Measurements from ENCODE around the gene STIMATE.

Gene STIMATE

DNA sequence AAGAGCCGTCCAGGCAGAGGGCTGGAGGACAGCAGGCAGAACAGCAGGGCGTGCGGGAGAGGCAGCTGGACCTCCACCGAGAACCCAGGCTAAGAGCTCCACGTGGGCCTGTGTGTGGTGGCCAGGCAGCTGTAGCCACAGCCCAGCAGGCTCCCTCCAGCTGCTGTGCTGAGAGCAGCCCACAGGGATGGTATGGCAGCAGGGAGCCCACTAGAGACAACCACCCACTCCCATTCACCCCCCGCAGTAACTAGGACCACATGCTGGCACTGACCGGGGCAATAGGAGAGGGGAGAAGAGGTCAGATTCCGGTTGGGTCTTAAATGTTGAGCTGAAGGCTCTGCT, 37.0 kb downstream of the STIMATE start:
- no peak for DNase-seq

DNA sequence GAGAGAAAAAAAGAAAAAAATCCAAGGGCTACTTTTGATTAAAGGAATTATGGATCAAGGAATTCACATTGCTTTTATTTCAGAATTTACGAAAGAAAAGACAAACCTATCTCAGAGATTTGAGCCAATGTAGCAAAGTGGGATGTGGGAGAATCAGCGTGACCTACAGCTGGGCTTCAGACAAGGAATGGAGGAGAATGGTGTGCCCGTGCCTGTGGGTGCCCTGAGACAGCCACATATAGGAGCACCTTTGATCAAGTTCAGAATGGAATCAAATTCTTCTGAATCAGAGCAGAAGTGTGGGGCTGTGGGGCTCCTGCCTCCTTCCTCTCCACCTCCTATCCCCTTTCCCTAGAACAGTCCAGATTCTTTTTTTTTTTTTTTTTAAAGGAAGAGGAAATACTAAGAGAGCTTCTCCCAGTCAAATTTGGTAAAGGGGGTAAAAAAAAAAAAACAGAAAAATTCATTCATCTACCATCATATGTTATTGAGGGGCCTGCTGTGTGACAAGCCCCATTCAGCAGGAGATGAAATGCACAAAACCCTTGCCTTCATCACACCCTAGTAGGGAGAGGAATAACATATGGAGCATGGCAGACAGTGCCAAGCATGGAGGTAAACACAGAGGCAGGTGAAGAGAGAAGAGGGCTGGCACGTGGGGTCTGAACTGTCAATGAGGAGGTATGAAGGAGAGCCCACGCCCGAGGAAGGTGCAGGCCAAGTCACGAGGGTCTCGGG, 37.5 kb downstream of the STIMATE start:
- DNase-seq: no peak

DNA sequence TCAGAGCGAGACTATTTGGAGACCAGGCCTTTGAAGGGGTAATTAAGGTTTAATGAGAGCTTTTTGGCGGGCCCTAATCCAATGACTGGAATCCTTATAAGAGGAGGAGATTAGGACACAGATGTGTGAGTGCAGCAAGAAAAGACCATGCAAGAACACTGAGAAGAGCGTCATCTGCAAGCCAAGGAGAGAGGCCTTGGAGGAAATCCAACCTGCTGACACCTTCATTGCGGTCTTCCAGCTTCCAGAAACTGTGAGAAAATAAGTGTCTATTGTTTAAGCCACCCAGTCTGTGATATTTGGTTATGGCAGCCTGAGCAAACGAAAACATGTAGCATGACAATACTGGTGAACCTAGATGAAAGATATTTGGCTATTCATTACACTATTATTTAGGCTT, 39.5 kb downstream of the STIMATE start:
- no peak for DNase-seq

DNA sequence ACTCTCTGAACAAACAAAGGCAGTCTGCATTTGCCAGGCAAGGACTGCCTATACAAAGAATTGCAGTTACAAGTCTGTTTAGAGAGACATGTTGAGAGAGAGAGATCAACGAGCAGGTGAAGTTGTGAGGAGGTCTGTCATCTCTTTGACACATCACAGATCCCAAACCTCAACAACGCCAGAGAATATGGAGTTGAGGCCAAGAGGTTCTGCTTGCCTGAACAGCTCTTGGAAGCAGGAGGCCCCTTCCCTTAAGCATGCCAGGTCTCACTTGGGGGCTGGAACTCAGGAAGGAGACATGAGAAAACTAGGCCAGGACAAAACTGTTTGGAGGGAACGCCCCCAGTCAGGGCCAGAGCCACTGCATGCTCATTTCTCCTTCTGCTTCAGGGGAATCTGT, 40.2 kb downstream of the STIMATE start:
- DNase-seq: no peak

DNA sequence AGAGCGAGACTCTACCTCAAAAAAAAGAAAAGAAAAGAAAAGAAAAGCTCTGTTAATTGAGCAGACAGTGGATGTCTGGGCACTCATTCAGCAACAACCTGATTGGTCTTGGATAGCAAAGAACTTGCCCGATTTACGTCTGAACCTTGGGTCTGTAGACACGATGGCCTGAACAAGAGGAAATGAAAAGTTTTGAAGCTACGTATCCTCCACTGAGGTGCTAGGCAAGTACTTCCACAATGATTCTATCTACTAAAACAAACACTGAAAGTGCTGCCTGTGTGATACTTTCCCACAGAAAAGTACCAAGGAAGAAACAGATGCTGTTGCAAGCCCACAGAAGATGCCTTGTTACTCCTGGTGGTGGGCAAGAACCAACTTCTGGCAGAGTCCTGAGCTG, 40.7 kb downstream of the STIMATE start:
- DNase-seq: no peak

DNA sequence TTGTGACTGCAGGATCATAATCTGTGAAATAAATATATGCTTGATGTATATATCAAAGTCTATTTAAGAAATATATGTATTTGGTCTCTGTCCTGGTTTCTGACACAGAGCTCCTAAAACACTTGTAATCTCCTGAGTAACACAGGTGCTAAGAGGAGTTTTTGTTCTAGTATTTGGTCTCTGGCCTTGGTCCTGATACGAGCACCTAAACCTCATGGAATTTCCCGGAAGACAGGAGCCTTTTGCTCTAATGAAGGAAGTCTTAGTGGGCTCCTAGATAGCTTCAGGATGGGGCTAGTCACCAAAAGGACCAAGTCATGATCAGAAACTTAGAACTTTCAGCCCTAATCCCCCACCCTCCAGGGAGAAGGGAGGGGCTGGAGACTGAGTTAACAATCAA, 43.3 kb downstream of the STIMATE start:
- no peak for DNase-seq

DNA sequence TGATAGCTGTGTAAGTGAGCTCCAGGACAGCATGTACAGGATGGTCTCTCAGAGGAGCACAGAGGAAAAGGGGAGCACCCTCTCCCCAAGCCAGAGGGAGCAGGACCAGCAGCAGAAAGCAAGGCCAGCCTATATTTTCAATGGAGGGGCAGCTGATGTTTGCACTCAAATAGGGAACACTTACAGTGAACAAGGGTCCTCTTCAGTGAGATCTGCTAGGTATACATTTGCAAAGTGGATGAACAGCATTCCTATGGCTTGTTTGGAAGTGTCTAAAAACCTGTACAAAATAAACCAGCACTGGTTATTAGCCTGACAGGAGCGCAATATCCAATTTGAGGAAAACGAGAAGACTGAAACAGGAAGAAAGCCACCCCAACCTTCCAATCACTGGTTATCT, 44.9 kb downstream of the STIMATE start:
- no peak for DNase-seq

DNA sequence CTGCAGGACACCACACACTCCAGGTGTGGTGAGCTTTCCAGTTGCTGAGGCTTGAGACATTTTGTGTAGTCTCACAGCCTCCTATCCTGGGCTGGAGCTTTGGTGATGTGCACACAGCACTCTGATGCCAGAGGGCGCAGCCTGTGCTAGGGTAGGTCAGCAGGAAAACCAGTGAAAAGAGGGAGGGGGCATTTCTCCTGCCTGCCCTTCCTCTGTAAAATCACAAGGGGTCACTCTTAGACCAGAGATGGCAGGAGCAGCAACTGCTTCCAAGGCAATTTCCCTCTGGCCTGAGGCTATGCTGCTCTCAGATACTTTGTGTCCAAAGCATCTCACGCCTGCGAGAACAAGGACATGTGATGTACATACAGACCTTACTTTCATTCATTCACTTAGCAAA, 46.0 kb downstream of the STIMATE start:
- DNase-seq: no peak

DNA sequence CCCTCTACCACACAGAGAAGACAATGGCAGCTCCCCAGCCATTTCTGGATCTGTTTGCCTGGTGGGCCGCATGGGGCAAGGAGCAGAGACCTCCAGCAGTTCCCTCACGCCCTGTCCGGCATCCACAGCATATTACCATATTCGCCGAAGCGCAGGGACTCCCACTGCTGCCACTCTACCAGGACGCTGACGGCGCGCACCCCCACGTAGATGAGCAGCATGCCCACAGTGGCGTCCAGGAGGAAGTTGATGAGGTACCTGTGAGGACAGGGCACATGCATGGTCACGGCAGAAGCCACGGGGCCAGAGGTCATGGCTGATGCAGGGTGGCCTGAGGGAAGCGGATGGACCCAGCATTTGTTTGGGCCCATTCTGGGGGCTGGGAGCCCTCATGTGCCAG, 47.7 kb downstream of the STIMATE start:
- DNase-seq: no peak

DNA sequence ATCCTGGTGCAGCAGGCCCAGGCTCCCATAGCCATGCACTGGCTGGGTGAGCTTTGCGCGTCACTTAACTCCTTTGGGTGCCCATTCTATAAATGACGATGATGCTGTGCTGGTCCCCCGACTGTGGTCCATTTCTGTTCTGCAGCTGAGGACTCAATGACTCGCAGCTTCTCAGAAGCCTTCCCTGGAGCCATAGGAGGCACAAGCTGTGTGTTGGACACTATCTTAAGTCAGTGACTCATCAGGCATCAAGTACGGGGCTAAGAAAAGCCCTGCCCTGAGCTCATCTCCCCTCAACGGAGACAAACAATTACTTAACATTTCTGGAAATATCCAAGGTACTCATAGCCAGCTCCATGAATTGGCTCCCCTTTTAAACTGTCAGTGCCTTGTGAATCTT, 48.7 kb downstream of the STIMATE start:
- DNase-seq: no peak

DNA sequence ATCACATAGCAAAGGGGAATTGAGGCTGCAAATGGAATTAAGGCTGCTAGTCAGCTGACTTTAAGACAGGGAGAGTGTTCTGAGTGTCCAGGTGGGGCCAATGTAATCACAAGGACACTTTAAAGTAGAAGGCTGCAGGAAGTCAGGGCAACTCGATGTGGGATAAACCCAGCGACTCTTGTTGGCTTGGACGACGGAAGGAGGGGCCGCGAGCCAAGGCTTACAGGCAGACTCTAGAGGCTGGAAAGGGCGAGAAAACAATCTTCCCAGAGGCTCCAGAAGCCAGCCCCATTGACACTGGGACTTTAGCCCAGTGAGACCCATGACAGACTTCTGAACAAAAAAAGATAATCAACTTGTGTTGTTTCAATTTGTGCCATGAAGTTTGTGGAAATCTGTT, 49.6 kb downstream of the STIMATE start:
- no peak for DNase-seq

DNA sequence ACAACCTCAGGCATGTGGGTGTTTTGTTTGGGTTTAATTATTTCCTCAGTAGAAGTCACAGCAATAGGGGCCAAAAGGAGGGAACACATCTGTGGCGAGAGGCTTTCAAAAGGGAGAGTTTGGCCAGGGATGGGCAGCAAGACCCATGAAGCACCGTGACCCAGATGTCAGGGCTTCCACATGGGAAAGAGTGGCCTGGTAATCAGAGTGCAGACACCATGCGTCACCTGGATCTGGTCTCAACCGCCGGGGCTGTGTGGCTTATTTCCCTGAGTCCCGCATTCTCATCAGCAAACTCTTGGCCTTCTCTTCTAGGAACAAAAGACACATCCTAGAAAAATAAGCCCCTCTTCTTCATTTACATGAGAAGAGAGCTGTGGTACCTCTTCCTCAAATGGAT, 50.1 kb downstream of the STIMATE start:
- no peak for DNase-seq

DNA sequence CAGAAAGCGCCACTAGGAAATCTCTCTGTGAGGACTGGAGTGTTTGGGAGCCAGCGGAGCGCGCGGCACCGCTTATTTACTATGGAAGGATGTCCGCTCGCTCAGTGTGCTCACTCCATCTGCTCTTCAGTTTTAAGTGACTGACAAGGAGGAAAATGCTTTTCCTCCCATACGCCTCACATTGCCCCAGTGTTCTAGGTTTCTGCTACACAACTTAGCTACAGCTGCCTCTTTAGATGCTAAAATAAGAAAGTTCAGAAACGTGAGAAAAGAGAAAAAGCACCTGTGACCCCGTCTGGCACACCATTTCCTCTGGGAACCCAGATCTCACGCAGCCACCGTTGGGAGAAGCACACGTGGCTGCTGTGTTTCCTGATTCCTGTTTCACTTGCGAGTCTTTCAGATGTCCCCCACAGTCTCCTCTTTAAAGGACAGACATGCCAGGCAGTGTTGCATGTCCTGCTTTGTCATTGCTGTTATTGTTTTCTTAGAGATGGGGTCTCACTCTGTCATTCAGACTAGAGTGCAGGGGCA, 50.8 kb downstream of the STIMATE start:
- DNase-seq: no peak

DNA sequence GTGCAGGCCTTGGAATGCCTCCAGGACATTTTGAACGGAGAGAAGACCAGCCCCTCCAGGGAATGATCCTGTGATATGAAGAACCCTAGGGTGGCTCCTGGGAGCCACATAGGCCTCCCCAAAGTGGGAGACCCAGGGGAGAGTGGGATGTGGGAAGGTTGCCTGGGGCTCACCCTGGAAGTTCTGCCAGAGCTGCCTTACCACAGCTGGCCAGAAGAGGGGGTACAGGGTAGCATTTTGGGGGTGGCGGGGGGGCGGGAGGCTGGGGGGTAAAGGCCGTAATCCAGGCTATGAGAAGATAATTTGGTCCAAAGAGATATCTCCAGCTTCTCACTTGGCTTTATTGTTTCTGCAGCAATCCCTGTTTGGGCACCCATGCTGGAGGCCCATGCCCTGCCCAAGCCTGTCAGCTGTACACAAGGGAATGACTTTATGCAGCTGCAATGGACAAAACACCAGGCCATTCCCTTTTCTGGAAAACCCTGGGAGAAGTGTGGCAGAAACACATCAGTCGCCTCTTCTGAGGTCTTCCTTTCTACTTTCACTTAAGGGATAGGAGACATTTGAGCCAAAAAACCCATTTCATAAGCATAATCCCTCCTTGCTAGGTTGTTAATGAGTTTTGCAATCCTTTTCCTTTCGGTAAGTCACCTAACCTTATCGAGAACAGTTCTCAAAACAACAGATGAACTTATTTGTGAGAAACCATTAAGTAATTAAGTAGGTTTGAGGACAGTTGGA, 51.5 kb downstream of the STIMATE start:
- no peak for DNase-seq

DNA sequence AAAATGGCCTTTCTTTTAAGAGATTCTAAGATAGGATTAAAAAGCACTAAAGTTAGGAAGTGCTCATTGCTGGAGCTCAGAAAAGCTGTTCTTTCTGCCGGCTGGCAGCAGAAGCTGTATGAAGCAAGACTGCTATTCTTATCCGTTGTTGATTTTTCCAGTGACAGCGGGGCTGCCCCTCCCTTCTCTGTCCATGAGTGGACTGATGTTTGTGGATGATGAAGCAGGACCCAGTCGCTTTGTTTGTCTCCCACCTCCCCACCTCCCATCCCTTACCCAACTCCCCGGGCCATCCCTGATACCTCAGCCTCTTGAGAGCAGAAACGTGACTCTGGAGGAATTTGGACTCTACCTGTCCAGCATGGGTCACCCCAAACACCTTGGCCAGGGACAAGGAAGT, 52.2 kb downstream of the STIMATE start:
- DNase-seq: no peak

DNA sequence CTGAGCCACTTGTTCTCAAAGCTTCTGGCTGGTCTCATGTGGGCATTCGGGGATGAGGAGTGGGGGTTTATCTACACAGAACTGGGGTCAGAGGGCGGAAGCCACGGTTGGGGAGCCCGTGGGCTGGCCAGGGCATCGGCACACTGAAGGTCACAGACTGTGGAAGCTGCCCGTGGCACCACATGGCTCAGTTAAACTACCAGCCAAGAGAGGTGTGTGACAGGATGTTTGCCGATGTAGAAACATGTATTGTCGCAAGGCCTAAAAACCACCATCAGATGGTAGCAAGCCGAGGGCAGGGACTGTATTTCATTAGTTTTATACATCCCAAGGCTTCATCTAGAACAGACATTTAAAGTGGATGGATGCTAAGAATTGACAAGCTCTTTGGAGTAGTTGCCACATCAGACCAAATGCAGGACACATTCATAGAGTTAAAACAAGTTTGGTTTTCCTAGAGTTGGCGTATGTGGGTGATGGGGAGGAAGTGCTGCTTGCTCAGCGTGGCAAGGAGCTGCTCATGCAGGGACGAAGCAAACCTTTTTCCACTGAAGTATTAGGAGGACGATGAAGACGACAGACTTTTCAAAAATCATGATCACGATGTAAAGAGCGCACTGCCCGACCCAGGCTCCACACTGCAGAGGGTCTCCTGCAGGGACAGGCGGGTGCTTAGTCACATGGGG, 52.9 kb downstream of the STIMATE start:
- DNase-seq: no peak

DNA sequence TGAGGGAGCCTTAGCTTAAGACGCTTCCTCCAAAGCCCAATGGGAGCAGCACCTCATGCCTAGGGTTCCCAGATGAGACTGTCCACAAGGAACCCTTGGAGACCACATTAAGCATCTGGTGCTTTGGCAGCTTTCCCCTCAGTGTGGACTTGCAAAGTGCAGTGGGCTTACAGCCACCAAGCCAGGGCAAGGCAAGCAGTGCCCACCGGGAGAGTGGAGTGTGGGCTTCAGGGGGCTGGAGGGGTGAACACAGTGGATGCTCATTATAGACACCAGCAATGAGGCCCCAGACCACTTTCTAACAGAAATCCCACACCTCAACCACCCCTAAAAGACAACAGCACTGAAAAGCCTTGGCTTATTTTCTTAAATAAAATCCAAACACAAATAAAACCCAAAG, 53.5 kb downstream of the STIMATE start:
- DNase-seq: no peak

DNA sequence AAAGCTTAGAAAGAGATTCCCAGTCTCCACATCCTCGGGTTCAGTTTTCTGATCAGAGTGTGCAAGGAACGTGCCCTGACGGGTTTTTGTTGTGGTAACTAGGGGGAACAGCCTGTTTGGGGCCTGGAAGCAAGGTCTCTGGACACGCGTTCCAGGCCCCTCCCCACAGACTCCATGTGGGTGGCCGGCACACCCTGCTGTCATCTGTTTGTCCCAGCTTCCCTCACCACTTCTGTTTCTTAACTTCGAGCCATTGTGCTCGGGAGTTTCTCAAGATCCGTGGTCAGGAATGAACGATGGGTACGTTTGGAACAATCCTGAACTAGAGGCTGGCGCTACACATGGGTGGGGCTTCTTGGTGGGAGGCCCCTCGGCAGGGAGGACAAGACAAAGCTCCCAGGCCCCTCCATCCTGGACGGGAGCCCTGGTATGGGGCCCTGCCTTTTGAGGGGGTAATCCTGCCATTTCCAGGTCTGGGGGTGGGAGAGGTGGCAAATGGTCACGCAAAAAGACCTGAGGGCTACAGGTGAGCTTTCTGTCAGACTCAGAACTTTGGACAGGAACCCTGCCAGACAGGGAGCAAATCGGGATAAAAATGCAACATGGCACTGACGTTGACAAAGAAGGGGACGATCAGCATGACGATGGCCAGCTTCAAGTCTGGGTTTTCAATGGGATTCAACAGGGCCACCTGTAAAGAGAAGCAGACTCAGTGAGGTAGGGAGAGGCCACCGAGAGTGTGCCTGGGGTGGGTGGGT, 54.1 kb downstream of the STIMATE start:
- no peak for DNase-seq

DNA sequence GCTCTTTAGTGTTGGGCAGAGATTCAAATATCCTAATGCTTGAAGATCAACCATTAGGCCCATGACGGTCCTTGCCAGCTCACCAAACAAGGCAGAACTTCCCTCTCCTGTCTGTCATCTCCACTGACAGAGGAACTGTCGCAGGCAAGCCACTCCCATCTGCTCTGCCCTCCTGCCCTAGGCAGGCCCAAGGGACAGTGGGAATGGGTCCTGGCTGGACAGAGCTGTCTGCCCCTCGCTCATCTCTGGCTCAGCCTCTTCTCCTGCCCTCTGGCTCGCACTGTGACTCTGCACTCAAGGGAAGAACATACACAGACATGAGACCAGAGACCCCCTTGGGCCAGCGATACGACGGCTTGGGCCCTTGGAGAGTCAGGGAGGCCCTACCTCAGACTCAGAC, 54.9 kb downstream of the STIMATE start:
- DNase-seq: no peak

DNA sequence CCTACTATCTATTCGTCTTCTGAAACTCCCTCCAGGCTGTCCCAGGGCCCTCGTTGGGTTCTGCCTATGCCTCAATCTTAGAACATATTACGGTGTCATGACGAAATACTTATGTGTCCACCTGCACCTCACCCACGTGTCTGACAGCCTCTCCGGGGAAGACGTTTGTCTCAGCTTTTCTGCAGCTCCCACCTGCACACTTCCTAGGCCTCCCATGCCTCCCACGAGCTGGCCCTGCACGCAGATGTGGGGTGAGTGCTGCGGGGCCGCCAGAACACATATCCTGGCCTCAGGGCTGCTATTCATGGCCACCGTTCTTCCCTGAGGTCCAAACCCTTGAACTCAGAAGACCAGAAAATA, 55.4 kb downstream of the STIMATE start:
- no peak for DNase-seq

DNA sequence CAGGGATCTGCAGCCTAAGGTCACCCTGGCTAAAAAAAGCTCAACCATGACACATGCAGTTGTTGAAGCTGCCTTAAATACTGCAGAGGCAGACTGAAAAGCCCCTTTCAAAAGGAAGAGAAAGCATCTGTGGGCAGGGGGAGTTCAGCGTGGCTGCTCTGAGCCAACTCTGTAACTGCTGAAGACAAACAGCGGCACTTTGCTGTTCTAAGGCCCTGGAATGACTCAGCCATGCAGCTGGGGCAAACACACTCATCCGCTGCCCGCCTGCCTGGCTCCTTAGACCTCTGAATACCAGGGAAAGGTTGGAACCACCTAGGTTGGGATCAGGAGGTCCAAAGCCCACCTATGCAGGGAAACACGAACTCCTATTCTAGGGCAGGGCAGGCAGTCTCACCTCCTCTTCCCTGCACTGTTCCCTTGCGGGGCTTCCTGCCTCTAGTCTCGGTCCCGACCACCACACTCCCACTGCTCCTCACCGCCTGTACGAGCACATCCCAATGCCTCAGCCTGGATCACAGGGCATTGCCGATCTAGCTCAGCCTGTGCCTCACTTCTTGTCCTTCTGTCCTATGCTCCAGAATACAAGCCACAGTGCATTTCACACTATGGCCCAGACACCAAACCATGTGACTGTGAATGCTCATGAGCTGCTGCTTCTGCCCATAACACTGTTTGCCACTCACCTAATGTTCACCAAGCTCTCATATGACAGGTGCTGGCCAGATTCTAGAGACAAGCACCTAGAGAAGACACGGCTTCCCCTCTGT, 56.0 kb downstream of the STIMATE start:
- DNase-seq: no peak

DNA sequence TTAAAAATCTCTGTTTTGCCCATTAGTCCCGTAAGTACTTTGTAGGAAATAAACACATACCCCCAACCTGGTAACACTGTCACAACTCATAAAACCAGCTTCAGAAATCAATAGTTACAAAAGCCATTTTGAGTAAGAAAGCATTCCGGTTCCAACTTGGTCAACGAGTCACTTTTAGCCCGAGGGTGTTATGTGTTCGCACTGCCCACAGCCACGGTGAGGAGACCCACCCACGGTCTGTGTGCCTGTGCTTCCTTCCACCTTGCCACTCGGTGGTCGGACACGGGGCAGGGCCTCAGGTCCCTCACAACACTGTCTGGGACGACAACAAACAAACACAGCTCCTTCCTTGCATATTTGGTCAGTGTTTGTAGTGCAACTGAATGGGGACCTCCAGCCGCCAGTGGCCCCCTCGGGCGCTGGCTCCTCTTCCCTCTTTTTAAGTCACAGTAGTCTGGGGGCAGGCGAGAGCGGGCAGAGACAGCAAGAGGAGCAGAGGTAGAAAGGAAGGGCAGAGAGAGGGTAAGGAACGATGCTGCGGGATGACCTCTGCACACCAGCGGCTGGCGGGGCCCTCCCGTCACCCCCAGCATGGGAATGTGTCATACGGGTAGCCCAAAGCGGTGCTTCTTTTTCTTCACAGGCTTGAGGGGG, 57.3 kb downstream of the STIMATE start:
- DNase-seq: no peak

All from activated CD8-positive, alpha-beta memory T cell treated with anti-CD3 and anti-CD28 coated beads, Interleukin-2, amount 50 U/mL, for 48 hours (primary cell).